Ovary (tissue), 9 donors: ENCODE results near the gene PEAK1. TPM values are rescaled to one million over a fixed set of nuclear protein-coding genes. Genes with fewer than 3 reads are reported as not detected.

Experiments used
- DNase-seq, 5 donors: peaks; one replicate each; pipeline ENCODE4 v3.0.0-alpha.2; 2019 to 2020
- H3K27ac ChIP-seq, 2 donors: fragments of 200-600 bp; one replicate each; pipeline versions ENCODE4 v1.5.1 to v1.8.0; 2019 to 2022
- H3K27me3 ChIP-seq: fragments of 200-600 bp; one replicate; pipeline ENCODE4 v1.8.0; 2022
- H3K36me3 ChIP-seq: fragments of 200-600 bp; sonication (generic); one replicate; pipeline ENCODE4 v1.5.1; 2019
- H3K4me1 ChIP-seq: one replicate; pipeline ENCODE4 v1.8.1; 2013; ENCODE audit warnings: mild to moderate bottlenecking, moderate library complexity; ENCODE audit not compliant: insufficient read depth
- H3K4me3 ChIP-seq: fragments of 200-600 bp; sonication (generic); one replicate; pipeline ENCODE4 v1.5.1; 2017
- H3K9me3 ChIP-seq, 2 donors: fragments of 200-600 bp in 1 of 2; sonication (generic) in 1 of 2; one replicate each; pipeline versions ENCODE4 v1.5.1 to v1.8.1; 2013 to 2019; ENCODE audit warnings: mild to moderate bottlenecking in 1 of 2, moderate library complexity in 1 of 2
- EP300 ChIP-seq: sonication (generic); formaldehyde crosslinking; IDR thresholded peaks from one replicate; pipeline ENCODE4 v1.6.1; 2017; ENCODE audit warnings: antibody characterized with exemption
- POLR2A ChIP-seq: fragments of 450-650 bp; IDR thresholded peaks from one replicate; pipeline ENCODE4 v1.6.1; 2017; ENCODE audit warnings: antibody characterized with exemption, mild to moderate bottlenecking, moderate library complexity
- WGBS, 3 donors: extraction: QIAGEN DNeasy Blood & Tissue Kit in 1 of 3; methylation state at CpG; one replicate each; pipeline versions ENCODE4 v1.1.5 to v1.1.7; 2013 to 2017; 5-methylcytosine and 5-hydroxymethylcytosine counted together
- intact Hi-C, 4 donors: fragments of 100-400 bp; cut with DNase I; formaldehyde crosslinking; loops; one replicate each; pipeline versions ENCODE4 v1.11.0 to v1.15.1; 2022 to 2023
- polyA plus RNA-seq, 2 donors: library from polyadenylated mRNA; stranded (reverse); fragments of 200-250 nt in 1 of 2; fragments of 350-450 nt in 1 of 2; fragmentation: Illumina TruSeq in 1 of 2; extraction: RNeasy Lipid Tissue Mini Kit (QIAGEN cat#74804) in 1 of 2; gene quantifications; one replicate each; pipeline ENCODE4 v1.2.3, GENCODE V29; 2013 to 2014
- total RNA-seq, 7 donors: library from RNA; depleted of rRNA in 2 of 7; stranded (reverse); fragments of >200 nt in 2 of 7; fragmentation: NEBNext Ultra II Directional in 3 of 7; extraction: Animal tissue kit (Norgen Biotek cat#: 25700) in 3 of 7; gene quantifications; one replicate each; pipeline versions ENCODE4 v1.1.0 to v1.2.4, GENCODE V29; 2016 to 2023
- TF ChIP-seq, protein P1 (sequence below), 3 donors: fragments of 450-650 bp in 2 of 3; fragments of 200-600 bp in 1 of 3; IDR thresholded peaks; one replicate each; pipeline versions ENCODE4 v1.5.1 to v1.8.0; 2016 to 2022; ENCODE audit warnings: antibody characterized with exemption in 3 of 3, mild to moderate bottlenecking in 1 of 3
- donor health status: DM: no; HTN: no; CAD: no; lungs with moderate emphysema.
- donor health status: DM: no; HTN: no; CAD: no.
- donor health status: Bipolar disorder and iron deficiency.
- donor health status: DM: yes; HTN: yes; CAD: no.
- donor health status: DM: no; HTN: no; CAD: no.
- donor health status: DM: yes; HTN: yes; CAD: no.

PEAK1 gene
- total and polyA plus RNA-seq, 9 donors: 6.6 to 48.4 (median 41.4) TPM

GRCh38 chr15:77358545-77359240, 61.2 kb downstream of the PEAK1 start:
- H3K27me3 ChIP-seq: no peaks in the 10 kb centered on the region
- no peak overlapping the region for H3K4me3 ChIP-seq
- intact Hi-C loops: no loop called here
- H3K4me1 ChIP-seq: no peaks in the 10 kb centered on the region
- H3K36me3 ChIP-seq: no peaks in the 10 kb centered on the region
- WGBS, 3 donors: 91 to 94% (median 92%) methylated on average over 5 of the region's 5 CpGs
- H3K9me3 ChIP-seq: no peaks in the 10 kb centered on the region
- no peak overlapping the region for H3K27ac ChIP-seq
- TF ChIP-seq POLR2A (no peak), EP300 (no peak)
- TF ChIP-seq, protein P1, sequence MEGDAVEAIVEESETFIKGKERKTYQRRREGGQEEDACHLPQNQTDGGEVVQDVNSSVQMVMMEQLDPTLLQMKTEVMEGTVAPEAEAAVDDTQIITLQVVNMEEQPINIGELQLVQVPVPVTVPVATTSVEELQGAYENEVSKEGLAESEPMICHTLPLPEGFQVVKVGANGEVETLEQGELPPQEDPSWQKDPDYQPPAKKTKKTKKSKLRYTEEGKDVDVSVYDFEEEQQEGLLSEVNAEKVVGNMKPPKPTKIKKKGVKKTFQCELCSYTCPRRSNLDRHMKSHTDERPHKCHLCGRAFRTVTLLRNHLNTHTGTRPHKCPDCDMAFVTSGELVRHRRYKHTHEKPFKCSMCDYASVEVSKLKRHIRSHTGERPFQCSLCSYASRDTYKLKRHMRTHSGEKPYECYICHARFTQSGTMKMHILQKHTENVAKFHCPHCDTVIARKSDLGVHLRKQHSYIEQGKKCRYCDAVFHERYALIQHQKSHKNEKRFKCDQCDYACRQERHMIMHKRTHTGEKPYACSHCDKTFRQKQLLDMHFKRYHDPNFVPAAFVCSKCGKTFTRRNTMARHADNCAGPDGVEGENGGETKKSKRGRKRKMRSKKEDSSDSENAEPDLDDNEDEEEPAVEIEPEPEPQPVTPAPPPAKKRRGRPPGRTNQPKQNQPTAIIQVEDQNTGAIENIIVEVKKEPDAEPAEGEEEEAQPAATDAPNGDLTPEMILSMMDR (IDR thresholded peaks at IDR 0.05): no peak
- DNase-seq: no peak

DNA sequence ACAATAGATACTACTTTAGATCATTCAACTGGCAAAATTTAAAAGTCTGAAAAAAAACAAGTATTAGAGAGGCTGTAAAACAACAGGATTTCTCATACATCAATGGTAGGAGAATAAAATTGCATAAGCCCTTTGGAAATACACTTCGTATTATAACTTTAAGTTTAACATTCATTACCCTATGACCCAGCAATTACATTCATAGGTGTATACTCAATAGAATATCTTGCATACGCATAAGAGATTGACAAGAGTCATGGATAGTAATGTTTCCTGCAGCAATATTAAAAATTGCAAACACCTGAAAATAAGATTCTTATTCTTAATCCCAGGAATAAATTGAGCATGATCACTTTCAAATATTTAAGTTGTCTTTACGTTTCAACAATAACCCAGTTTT, 63.6 kb downstream of the PEAK1 start:
- TF ChIP-seq, protein P1 (IDR thresholded peaks at IDR 0.05): no peak
- no peak for TF ChIP-seq EP300
- TF ChIP-seq POLR2A: no peak
- H3K9me3 ChIP-seq: no peaks in the 10 kb centered on the region
- no peaks in the 10 kb centered on the region for H3K4me1 ChIP-seq
- DNase-seq: no peak
- no peaks in the 10 kb centered on the region for H3K27me3 ChIP-seq
- WGBS, 3 donors: 95 to 98% (median 97%) methylated on average over 3 of the region's 3 CpGs
- H3K36me3 ChIP-seq: no peaks in the 10 kb centered on the region
- no peak overlapping the region for H3K4me3 ChIP-seq
- intact Hi-C loops: no loop called here
- no peak overlapping the region for H3K27ac ChIP-seq

DNA sequence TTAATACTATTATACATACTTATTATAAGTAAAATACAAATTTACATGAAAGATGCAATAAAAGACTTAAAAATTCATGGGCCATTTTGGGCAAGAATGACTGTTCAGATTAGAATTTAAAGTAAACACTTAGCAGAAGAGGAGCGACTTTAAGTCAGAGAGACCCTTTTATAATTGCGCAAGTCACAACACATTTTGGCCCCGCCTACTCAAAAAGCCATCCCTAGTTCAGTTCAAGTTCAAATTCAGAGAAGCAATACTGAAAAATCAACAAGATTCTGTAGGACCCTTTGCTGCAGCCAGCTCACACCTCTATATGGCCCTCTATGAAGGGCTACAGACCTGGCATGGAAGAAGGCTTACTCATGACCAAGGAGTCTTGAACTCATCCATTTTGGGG, 64.6 kb downstream of the PEAK1 start:
- no peak overlapping the region for H3K4me3 ChIP-seq
- WGBS, 3 donors: 93 to 99% (median 95%) methylated on average over 3 of the region's 3 CpGs

DNA sequence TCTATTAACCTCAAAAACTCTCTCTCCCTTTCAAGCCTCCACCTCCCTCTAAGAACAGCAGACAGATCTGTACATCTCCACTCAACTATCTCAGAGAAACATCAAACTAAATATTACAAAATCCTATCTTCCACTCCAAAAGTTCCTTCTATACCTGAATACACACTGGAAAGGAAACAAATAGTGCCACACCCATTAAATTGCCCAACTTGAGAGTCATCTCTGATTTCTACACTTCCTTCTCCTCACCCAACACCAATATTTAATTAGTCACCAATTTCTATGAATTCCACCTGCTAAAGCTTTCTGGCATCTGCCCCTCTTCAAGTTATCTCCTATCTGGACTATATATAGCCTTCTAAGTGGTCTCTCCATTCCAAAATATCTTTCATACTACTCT, 65.8 kb downstream of the PEAK1 start:
- Histone ChIP-seq H3K27me3 (no peaks in the 10 kb centered on the region), H3K9me3 (no peaks in the 10 kb centered on the region), H3K4me1 (no peaks in the 10 kb centered on the region), H3K4me3 (no peak overlapping the region), H3K27ac (no peak overlapping the region), H3K36me3 (no peaks in the 10 kb centered on the region)
- intact Hi-C loops: no loop called here
- TF ChIP-seq POLR2A (no peak), EP300 (no peak)
- TF ChIP-seq, protein P1 (IDR thresholded peaks at IDR 0.05): no peak
- no peak for DNase-seq

More for the DNA sequence above, 64.6 kb downstream of the PEAK1 start:
- no peak overlapping the region for H3K27ac ChIP-seq
- no peak for DNase-seq
- H3K36me3 ChIP-seq: no peaks in the 10 kb centered on the region
- H3K27me3 ChIP-seq: no peaks in the 10 kb centered on the region
- H3K4me1 ChIP-seq: no peaks in the 10 kb centered on the region
- TF ChIP-seq POLR2A: no peak
- TF ChIP-seq EP300: no peak
- TF ChIP-seq, protein P1 (IDR thresholded peaks at IDR 0.05): no peak
- intact Hi-C loops: no loop called here
- no peaks in the 10 kb centered on the region for H3K9me3 ChIP-seq
